Panc1 (cell line): Measurements from ENCODE around the gene TNS4. TPM values are rescaled to one million over a fixed set of nuclear protein-coding genes. Genes with fewer than 3 reads are reported as not detected.

ENCODE experiments used
- ATAC-seq: fragments of 200-7000 bp; cut with Tn5 transposase; 2 replicates; pipeline ENCODE4 v1.9.1; 2020; ENCODE audit warnings: mild to moderate bottlenecking, moderate library complexity
- BruUV-seq: library from RNA; stranded (reverse); fragments of 400-500 nt; replicated peaks from 2 replicates; lab custom pipeline; 2021; lab: Mats Ljungman, UMichigan
- CTCF ChIA-PET: fragments of 300-600 bp; sonication (Branson Sonifier 250); formaldehyde crosslinking; loops from one replicate; lab custom pipeline; 2022; ENCODE audit warnings: antibody characterized with exemption; lab: Charles Lee
- POLR2A ChIA-PET: fragments of 300-600 bp; sonication (Branson Sonifier 250); formaldehyde crosslinking; loops from one replicate; lab custom pipeline; 2022; ENCODE audit warnings: antibody characterized with exemption; lab: Charles Lee
- DNase-seq: peaks from one replicate; pipeline ENCODE4 v3.0.0-alpha.2; 2010; ENCODE audit warnings: low read depth, low spot score
- H3K27ac ChIP-seq: 2 replicates; pipeline ENCODE4 v1.5.1; 2011; ENCODE audit warnings: mild to moderate bottlenecking, low read length, inconsistent platforms
- H3K27me3 ChIP-seq: fragments of 200-500 bp; sonication (Bioruptor generic); 2 replicates; pipeline ENCODE4 v1.6.0; 2014; ENCODE audit warnings: low read length, inconsistent platforms; ENCODE audit not compliant: control insufficient read depth, insufficient read depth
- H3K36me3 ChIP-seq: fragments of 200-500 bp; sonication (Bioruptor generic); 2 replicates; pipeline ENCODE4 v1.5.1; 2014; ENCODE audit warnings: inconsistent platforms, mild to moderate bottlenecking, low read length, moderate library complexity; ENCODE audit not compliant: control insufficient read depth, insufficient read depth
- H3K4me1 ChIP-seq: 2 replicates; pipeline ENCODE4 v1.5.1; 2011; ENCODE audit warnings: inconsistent platforms, mild to moderate bottlenecking, low read length, moderate library complexity; ENCODE audit not compliant: control insufficient read depth, insufficient read depth
- H3K4me3 ChIP-seq, 2 experiments: 2 replicates each; pipeline ENCODE4 v1.5.1; 2011 to 2012; ENCODE audit warnings: low read depth in 2 of 2, low read length in 2 of 2, mild to moderate bottlenecking in 2 of 2, inconsistent platforms in 1 of 2, moderate library complexity in 1 of 2
- H3K9me3 ChIP-seq: fragments of 200-500 bp; sonication (Bioruptor generic); 2 replicates; pipeline ENCODE4 v1.5.1; 2014; ENCODE audit warnings: low read depth, mild to moderate bottlenecking, inconsistent platforms, low read length, moderate library complexity; ENCODE audit not compliant: control insufficient read depth, insufficient read depth
- POLR2AphosphoS5 ChIP-seq: IDR thresholded peaks from 2 replicates; pipeline ENCODE4 v1.6.1; 2012; ENCODE audit warnings: mild to moderate bottlenecking, low read depth, low read length, moderate library complexity
- REST ChIP-seq, 2 experiments: IDR thresholded peaks; 2 replicates each; pipeline ENCODE4 v1.6.1; 2011 to 2012; ENCODE audit warnings: low read depth in 2 of 2, control low read depth in 1 of 2, low read length in 1 of 2, mild to moderate bottlenecking in 1 of 2, moderate library complexity in 1 of 2; ENCODE audit not compliant: insufficient read depth in 1 of 2
- SIN3A ChIP-seq: IDR thresholded peaks from 2 replicates; pipeline ENCODE4 v1.6.1; 2012; ENCODE audit warnings: low read depth, mild to moderate bottlenecking, low read length, moderate library complexity, borderline replicate concordance; ENCODE audit not compliant: insufficient read depth
- TCF7L2 ChIP-seq: IDR thresholded peaks from 2 replicates; pipeline ENCODE4 v1.6.1; 2011; ENCODE audit warnings: mild to moderate bottlenecking, low read depth, low read length, inconsistent platforms
- in situ Hi-C: cut with HindIII; loops from 2 replicates; pipeline ENCODE4 v1.10.0; 2016; ENCODE audit warnings: low sequenced_read_pairs, low pct_unique_long_range_greater_than_20kb
- intact Hi-C: fragments of 100-400 bp; cut with micrococcal nuclease; formaldehyde crosslinking; loops from one replicate; pipeline ENCODE4 v1.10.0; 2022; ENCODE audit not compliant: unreplicated experiment
- total RNA-seq: library from RNA; stranded (reverse); gene quantifications from one replicate; pipeline ENCODE4 v1.2.1, GENCODE V29; 2021; ENCODE audit not compliant: unreplicated experiment
- TF ChIP-seq, protein P1 (sequence below): fragments of 450-650 bp; IDR thresholded peaks from 2 replicates; pipeline ENCODE4 v1.5.1; 2017; ENCODE audit warnings: mild to moderate bottlenecking

TNS4 gene
- total RNA-seq, 1 experiment from 2014 or later = not detected

GRCh38 chr17:40456396-40456951 lies 44.9 kb downstream of the TNS4 start:
- POLR2A ChIA-PET = no interaction called here
- H3K27me3 ChIP-seq = no peaks in the 10 kb centered on the region
- CTCF ChIA-PET = interaction anchor here (1.0 to 1.1 kb wide), 2 partner anchors 20 to 77 kb away, joined by 6 to 21 read pairs; no protein-coding TSS in a partner anchor
- in situ Hi-C loops = no loop called here
- H3K9me3 ChIP-seq = no peaks in the 10 kb centered on the region
- no peaks in the 10 kb centered on the region for H3K36me3 ChIP-seq
- DNase-seq (no peak), ATAC-seq (no peak)
- no peak overlapping the region for H3K4me3 ChIP-seq
- BruUV-seq = no TSS peak
- intact Hi-C loops = no loop called here
- H3K4me1 ChIP-seq = peaks cover 3% of the 10 kb centered on the region; the same call in 1 of the 2 replicates
- H3K27ac ChIP-seq = no peak overlapping the region
- TF ChIP-seq, protein P1, sequence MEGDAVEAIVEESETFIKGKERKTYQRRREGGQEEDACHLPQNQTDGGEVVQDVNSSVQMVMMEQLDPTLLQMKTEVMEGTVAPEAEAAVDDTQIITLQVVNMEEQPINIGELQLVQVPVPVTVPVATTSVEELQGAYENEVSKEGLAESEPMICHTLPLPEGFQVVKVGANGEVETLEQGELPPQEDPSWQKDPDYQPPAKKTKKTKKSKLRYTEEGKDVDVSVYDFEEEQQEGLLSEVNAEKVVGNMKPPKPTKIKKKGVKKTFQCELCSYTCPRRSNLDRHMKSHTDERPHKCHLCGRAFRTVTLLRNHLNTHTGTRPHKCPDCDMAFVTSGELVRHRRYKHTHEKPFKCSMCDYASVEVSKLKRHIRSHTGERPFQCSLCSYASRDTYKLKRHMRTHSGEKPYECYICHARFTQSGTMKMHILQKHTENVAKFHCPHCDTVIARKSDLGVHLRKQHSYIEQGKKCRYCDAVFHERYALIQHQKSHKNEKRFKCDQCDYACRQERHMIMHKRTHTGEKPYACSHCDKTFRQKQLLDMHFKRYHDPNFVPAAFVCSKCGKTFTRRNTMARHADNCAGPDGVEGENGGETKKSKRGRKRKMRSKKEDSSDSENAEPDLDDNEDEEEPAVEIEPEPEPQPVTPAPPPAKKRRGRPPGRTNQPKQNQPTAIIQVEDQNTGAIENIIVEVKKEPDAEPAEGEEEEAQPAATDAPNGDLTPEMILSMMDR = no peak
- TF ChIP-seq TCF7L2 (no peak), REST (IDR thresholded peaks at IDR 0.05; ENCODE audit: insufficient read depth in 1 of 2, low read depth in 2 of 2, low read length in 1 of 2) (no peak), SIN3A (no peak), POLR2AphosphoS5 (no peak)

DNA sequence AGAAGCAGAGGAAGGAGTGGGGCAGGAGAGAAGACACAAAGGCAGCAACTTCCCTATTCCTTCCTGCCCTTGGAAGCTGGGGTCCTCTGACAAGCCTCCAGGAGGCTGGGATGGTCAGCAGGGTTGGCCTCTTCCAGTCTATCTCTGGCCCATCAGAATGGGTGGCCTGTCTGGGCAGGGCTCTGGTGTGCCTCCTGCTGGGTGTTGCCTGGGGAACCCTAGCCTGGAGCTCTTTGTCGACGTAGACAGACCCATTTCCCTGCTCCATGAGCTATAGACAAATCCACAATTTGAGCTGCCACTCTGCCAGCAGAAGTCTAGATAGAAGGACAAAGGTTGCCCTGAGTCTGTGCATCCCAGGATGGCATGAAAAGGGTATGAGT lies 46.8 kb downstream of the TNS4 start:
- Histone ChIP-seq H3K27ac (no peak overlapping the region), H3K27me3 (no peaks in the 10 kb centered on the region), H3K4me3 (no peak overlapping the region), H3K9me3 (no peaks in the 10 kb centered on the region), H3K4me1 (peaks cover 3% of the 10 kb centered on the region; the same call in 1 of the 2 replicates), H3K36me3 (no peaks in the 10 kb centered on the region)
- in situ Hi-C loops = no loop called here
- no TSS peak for BruUV-seq
- intact Hi-C loops = no loop called here
- ChIA-PET CTCF (no interaction called here), POLR2A (no interaction called here)
- ATAC-seq (no peak), DNase-seq (no peak)
- no peak for TF ChIP-seq REST (IDR thresholded peaks at IDR 0.05; ENCODE audit: insufficient read depth in 1 of 2, low read depth in 2 of 2, low read length in 1 of 2)
- TF ChIP-seq, protein P1 = no peak
- no peak for TF ChIP-seq POLR2AphosphoS5
- no peak for TF ChIP-seq SIN3A
- no peak for TF ChIP-seq TCF7L2
